ENCODE results near the gene MATCAP1. TPM values are rescaled to one million over a fixed set of nuclear protein-coding genes. Genes with fewer than 3 reads are reported as not detected.

Gene MATCAP1
- total and polyA plus RNA-seq, 11 donors: 4.1 to 21.6 (median 11.1) TPM

DNA sequence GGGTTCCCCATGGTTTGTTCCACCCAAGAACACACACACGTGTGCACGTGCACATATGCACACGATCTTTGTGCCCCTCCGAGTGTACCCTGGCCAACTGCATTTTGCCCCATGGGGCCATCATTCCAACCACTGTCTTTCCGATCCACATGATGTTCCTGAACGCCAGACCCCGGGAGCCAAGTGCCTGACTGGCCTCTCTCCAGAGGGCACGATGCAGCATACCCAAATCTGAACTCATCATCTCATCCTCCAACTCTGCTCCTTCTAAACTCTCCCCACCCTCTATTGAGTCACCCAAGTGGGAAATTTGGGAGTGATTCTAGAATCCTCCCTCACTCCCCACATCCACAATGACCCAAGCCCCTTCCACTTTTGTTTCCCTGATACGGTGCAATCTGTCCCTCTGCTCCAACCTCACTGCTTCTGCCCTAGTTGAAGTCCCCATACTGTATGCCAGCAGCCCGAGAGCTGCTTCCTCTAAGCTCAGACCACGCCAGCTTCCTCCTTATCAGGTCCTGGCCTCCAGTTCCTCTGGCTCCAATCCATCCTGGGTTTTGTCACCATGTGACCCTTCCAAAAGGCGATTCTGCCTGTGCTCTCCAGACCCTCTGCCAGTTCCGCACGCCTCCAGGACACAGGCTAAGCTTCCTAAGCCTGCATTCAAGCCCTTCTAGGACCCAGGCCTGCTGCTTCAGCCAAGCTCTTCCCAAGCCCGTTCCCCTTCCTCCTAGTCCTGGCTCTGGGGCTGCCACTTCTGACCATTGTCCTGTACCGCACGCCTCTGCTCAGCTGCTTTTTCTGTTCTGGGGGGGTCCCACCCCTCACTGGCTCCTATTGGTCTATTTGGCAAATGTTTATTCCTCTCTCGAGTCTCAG lies 33.1 kb upstream of the MATCAP1 start:
- 33 to 38% (median 35%) methylated on average over 18 of the region's 18 CpGs for WGBS, 4 donors
- DNase-seq (peak in 4 of 5 donors; percentile 77 to 84 (median 80)), ATAC-seq (peak; percentile 82 to 93 (median 90))
- Histone ChIP-seq H3K36me3 (peaks cover 0 to 5% (median 0%) of the 10 kb centered on the region in 9 donors), H3K4me1 (peaks cover 8 to 47% (median 31%) of the 10 kb centered on the region in 12 donors), H3K4me3 (peak overlapping the region in 1 of 12 donors; percentile 0), H3K9me3 (no peaks in the 10 kb centered on the region), H3K27ac (peak overlapping the region; percentile 21 to 85 (median 70)), H3K27me3 (no peaks in the 10 kb centered on the region)
- TF ChIP-seq, protein P1, sequence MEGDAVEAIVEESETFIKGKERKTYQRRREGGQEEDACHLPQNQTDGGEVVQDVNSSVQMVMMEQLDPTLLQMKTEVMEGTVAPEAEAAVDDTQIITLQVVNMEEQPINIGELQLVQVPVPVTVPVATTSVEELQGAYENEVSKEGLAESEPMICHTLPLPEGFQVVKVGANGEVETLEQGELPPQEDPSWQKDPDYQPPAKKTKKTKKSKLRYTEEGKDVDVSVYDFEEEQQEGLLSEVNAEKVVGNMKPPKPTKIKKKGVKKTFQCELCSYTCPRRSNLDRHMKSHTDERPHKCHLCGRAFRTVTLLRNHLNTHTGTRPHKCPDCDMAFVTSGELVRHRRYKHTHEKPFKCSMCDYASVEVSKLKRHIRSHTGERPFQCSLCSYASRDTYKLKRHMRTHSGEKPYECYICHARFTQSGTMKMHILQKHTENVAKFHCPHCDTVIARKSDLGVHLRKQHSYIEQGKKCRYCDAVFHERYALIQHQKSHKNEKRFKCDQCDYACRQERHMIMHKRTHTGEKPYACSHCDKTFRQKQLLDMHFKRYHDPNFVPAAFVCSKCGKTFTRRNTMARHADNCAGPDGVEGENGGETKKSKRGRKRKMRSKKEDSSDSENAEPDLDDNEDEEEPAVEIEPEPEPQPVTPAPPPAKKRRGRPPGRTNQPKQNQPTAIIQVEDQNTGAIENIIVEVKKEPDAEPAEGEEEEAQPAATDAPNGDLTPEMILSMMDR (IDR thresholded peaks at IDR 0.05): no peak
- TF ChIP-seq POLR2A (IDR thresholded peaks at IDR 0.05): peak in 1 of 2 donors; percentile 16
- intact Hi-C loops (cut with DNase I): no loop called here

DNA sequence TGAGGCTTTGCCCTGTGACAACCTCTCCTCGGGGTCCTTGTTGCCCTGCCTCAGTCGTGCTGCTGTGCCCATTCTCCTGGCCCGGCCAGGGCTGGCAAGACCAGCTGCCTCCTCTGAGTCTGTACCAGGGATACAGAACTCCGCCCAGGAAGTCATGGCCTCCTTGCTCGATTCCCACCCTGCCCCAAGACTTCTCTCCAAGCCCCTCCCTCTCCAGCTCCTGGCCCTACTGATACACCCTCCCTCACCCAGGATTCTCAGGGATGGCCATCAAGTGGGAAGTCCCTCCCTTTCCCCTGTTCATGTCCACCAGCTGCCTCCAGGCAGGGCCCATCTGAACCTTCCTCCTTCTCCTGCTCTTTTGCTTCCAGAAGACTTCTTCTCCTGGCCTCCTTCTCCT lies 31.9 kb upstream of the MATCAP1 start:
- H3K4me1 ChIP-seq: peaks cover 8 to 47% (median 31%) of the 10 kb centered on the region in 12 donors
- H3K4me3 ChIP-seq: no peak overlapping the region
- DNase-seq (no peak), ATAC-seq (peak in 1 of 4 donors; percentile 7)
- WGBS, 4 donors: 71 to 84% (median 74%) methylated on average over 5 of the region's 5 CpGs
- TF ChIP-seq POLR2A (IDR thresholded peaks at IDR 0.05): no peak
- TF ChIP-seq, protein P1 (IDR thresholded peaks at IDR 0.05): no peak
- H3K27me3 ChIP-seq: no peaks in the 10 kb centered on the region
- intact Hi-C loops (cut with DNase I): no loop called here
- no peak overlapping the region for H3K27ac ChIP-seq
- no peaks in the 10 kb centered on the region for H3K9me3 ChIP-seq
- peaks cover 0 to 5% (median 0%) of the 10 kb centered on the region in 9 donors for H3K36me3 ChIP-seq

DNA sequence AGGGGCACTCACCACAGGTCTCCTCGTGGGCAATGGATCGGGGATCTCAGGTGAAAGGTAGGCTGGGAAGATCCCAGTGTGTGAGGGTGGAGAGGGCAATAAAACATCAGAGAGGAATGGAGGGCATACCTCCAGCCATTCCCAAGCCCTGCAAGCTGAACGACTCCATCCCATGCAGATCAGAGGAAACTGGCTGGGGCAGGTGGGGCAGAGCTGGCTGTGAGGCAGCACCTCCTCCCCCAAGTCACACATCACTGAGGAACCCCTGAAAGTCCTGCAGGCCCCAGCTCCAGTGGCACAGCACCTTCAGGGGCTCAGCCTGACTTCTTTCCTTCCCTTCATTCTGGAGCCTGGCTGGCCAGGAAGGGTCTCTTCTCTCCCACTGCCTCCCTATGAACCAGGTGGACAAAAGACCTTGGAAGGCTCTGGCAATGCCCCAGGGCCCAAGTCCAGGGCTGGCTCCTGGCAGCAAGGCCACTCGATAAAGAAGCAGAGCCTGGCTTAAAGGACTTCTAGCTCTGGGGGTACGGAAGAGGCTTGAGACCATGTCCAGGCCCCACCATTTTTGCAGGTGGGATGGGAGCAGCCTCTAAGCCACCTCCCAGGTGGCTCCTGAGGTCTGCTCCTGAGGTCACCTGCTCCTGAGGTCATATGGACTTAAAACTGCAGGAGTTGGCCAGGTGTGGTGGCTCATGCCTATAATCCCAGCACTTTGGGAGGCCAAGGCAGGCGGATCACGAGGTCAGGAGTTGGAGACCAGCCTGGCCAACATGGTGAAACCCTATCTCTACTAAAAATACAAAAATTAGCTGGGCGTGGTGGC lies 29.6 kb upstream of the MATCAP1 start:
- no peak for ATAC-seq
- WGBS, 4 donors: 74 to 80% (median 75%) methylated on average over 6 to 8 of the region's 8 CpGs

More for the DNA sequence above, 29.6 kb upstream of the MATCAP1 start:
- Histone ChIP-seq H3K9me3 (no peaks in the 10 kb centered on the region), H3K4me1 (peaks cover 8 to 47% (median 30%) of the 10 kb centered on the region in 12 donors), H3K27me3 (no peaks in the 10 kb centered on the region), H3K36me3 (peaks cover 0 to 4% (median 0%) of the 10 kb centered on the region in 9 donors), H3K4me3 (no peak overlapping the region), H3K27ac (no peak overlapping the region)
- intact Hi-C loops (cut with DNase I): no loop called here
- no peak for DNase-seq
- TF ChIP-seq, protein P1 (IDR thresholded peaks at IDR 0.05): no peak
- no peak for TF ChIP-seq POLR2A (IDR thresholded peaks at IDR 0.05)

Data from heart left ventricle (tissue), 16 donors.